Subcutaneous preadipocyte (primary cell): Measurements from ENCODE around the gene ADGRL1. TPM values are rescaled to one million over a fixed set of nuclear protein-coding genes. Genes with fewer than 3 reads are reported as not detected.

ENCODE experiments used
- small RNA-seq: library from RNA; depleted of rRNA; stranded (forward); fragments of <200 nt; gene quantifications from one replicate; pipeline ENCODE3, GENCODE V24; 2012
- total RNA-seq: library from RNA; depleted of rRNA; stranded (reverse); fragments of >200 nt; gene quantifications from 2 replicates; pipeline ENCODE4 v1.2.3, GENCODE V29; 2012

ADGRL1 gene
- 1.4 and 1.8 TPM in 2 replicates for total RNA-seq

DNA sequence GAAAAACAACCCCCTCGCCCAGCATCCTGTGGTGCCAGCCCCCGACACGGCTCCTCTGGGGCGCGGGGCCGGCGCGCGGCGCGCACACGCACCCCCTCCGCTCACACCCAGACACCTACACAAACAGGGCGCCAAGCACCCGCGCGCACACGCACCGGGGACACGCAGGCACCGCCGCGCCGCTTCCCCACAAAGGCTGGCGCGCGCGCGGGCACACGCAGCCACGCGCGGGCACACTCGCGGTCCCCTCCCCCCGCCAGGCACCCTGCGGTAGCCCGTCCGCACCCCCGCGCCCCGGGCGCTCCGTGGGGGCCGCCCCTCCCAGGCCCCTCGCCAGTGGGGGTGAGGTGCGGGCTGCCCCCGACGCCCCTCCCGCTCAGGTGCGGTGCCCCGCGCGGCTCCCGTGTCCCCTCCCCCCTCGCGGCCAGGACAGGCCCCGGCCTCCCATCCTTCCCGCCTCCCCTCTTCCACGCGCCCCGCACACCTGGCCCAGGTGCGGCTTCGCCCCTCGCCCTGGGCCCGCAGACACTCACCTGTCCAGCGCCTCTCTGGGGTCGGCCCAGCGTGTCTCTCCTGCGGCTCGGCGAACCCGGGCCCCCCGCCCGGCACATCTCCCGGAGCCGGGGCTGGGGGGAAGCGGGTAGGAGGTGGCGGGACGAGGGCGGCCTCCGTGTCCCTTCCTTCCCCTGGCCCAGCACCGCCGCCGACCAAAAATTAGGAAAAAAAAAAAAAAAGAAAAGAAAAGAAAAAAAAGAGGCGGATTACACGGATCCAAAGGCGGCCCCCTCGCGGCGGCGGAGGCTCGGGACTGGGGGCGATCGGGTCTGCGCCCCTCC is at the start of gene ADGRL1:
ADGRL1 (minus strand) TSS at position 718 of the 836 bp plus-strand sequence. CDS start 22,567 bp downstream, outside the sequence.

DNA sequence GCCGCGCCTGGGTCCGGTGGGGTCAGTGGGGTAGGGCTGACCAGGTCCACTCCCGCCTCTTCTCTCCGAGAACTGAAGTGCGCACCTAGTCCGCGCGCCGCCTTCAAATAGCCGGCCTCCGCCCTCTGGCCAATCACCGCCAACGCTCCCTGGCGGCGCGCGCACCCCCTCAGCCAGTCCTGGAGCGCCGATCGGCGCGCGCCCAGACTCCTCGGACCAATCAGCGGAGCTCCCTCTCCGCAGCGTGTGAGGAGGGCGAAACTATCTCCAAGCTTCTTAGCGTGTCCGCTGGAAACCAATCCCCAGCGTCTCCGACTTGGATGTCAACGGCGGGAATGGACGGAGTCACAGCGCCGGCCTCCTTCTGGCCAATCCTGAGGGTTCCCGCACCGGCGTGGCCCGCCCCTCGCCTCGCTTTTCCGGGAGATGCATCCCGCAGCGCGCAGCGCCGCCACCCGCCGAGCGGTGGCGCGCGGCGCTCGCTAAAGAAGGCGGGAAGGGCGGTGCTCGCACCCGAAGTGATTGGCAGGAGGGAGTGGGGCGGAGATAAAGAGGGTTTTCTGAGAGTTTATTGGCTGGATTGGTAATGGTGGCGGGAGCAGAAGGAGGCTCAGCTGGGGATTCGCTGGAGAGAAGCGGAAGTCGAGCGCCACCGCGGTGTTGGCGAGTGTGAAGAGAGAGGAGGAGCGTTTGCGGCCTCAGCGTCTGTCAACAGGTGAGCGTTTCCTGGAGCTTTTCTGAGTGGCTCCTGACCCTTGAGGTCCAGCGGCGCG is 69.3 kb downstream of the ADGRL1 start, which contains the start of gene ASF1B:
ASF1B (minus strand) TSS at position 81 of the 773 bp plus-strand sequence. CDS start 133 bp downstream, outside the sequence.

DNA sequence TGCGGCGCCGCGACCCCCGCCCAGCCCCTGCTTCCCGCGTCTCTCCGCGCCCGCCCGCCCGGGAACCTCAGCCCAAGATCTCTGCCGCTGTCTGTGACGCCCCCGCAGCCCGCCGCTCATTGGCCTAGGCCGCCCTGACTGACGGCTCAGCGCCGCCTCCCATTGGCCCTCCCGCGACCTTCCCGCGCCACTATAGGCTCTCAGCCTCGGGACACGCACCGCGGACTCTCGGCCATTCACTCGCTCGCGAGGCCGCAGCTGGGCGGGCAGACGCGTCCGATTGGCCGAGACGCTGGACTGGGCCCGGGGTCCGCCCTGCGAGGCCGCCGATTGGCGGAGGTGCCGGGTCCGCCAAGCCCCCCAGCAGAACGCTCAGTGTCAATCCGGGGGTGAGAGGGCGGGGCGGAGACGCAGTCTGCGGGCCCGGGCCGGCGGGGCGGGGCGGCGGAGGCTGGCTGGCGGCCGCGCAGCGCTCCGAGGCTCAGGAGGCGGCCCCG is 88.3 kb downstream of the ADGRL1 start, which contains the start of gene PRKACA:
PRKACA (minus strand) TSS at position 95 of the 497 bp plus-strand sequence. CDS start 215 bp downstream, outside the sequence.

Small RNA genes within 50 kb of the gene (small RNA-seq; reads per million reads assigned to genes)
- not detected for gene RN7SL231P

Other genes starting within 250 kb of the ADGRL1 start
- 2.9 and 11.9 TPM in 2 replicates for gene RFX1, start 199.8 kb downstream of the ADGRL1 start, total RNA-seq
- gene RLN3, start 178.0 kb downstream of the ADGRL1 start, total RNA-seq, result not detected in 2 replicates
- 0.73 and 1.6 TPM in 2 replicates for gene IL27RA, start 174.4 kb downstream of the ADGRL1 start, total RNA-seq
- gene PALM3, start 144.1 kb downstream of the ADGRL1 start, total RNA-seq, result not detected in 2 replicates
- 0.39 and 0.73 TPM in 2 replicates for gene MISP3, start 133.4 kb downstream of the ADGRL1 start, total RNA-seq
- not detected in 2 replicates for gene C19orf67, start 120.4 kb downstream of the ADGRL1 start, total RNA-seq
- gene SAMD1, start 115.4 kb downstream of the ADGRL1 start, total RNA-seq, result 18.4 and 32.3 TPM in 2 replicates
- gene PRKACA, start 88.4 kb downstream of the ADGRL1 start, total RNA-seq, result 54.7 and 57.7 TPM in 2 replicates
- gene ASF1B, start 69.6 kb downstream of the ADGRL1 start, total RNA-seq, result 14.3 and 17.6 TPM in 2 replicates
- gene ADGRE5, start 175.3 kb upstream of the ADGRL1 start, total RNA-seq, result 34.9 and 60.0 TPM in 2 replicates
- gene DDX39A, start 213.2 kb upstream of the ADGRL1 start, total RNA-seq, result 73.9 and 99.9 TPM in 2 replicates
- 126 and 147 TPM in 2 replicates for gene PKN1, start 227.1 kb upstream of the ADGRL1 start, total RNA-seq